T-cell (primary cell): Measurements from ENCODE around the gene BUD23. TPM values are rescaled to one million over a fixed set of nuclear protein-coding genes. Genes with fewer than 3 reads are reported as not detected.
A peak's percentile ranks its signal among the peaks of the same experiment; 100 is the strongest.

ENCODE experiments used
- ATAC-seq, 4 experiments: fragments of 200-7000 bp in 3 of 4; fragments of 150-1000 bp in 1 of 4; cut with Tn5 transposase; replicated peaks in 1 of 4; 1 replicate in 3 of 4; 2 replicates in 1 of 4; pipeline ENCODE4 v1.10.0; 2021; ENCODE audit warnings: moderate library complexity in 3 of 4, mild to moderate bottlenecking in 2 of 4, moderate number of reproducible peaks in 1 of 4
- CTCF ChIA-PET, 2 donors: fragments of 300-600 bp; sonication (Branson Sonifier 250); formaldehyde crosslinking; loops; one replicate each; lab custom pipeline; 2022; ENCODE audit warnings: antibody characterized with exemption in 2 of 2; lab: Charles Lee
- POLR2A ChIA-PET, 2 donors: fragments of 300-600 bp; sonication (Branson Sonifier 250); formaldehyde crosslinking; loops; one replicate each; lab custom pipeline; 2022; ENCODE audit warnings: antibody characterized with exemption in 2 of 2; lab: Charles Lee
- DNase-seq, 35 experiments: peaks; one replicate each; pipeline versions ENCODE4 v3.0.0 to v3.0.0-alpha.2; 2013 to 2023
- H3K27ac ChIP-seq: one replicate; pipeline ENCODE4 v1.5.1; 2013; ENCODE audit warnings: low read length
- H3K27me3 ChIP-seq, 2 experiments: replicated peaks in 1 of 2; 1 replicate in 1 of 2; 2 replicates in 1 of 2; pipeline versions ENCODE4 v1.6.1 to v1.7.0; 2013; ENCODE audit warnings: low read length in 1 of 2, mixed read lengths in 1 of 2; ENCODE audit not compliant: control insufficient read depth in 2 of 2, insufficient read depth in 2 of 2; ENCODE audit errors: extremely low read depth in 1 of 2
- H3K36me3 ChIP-seq, 2 donors: 1 replicate in 1 of 2; 2 replicates in 1 of 2; pipeline versions ENCODE4 v1.6.1 to v1.7.0; 2013; ENCODE audit warnings: low read length in 1 of 2; ENCODE audit not compliant: control insufficient read depth in 2 of 2, insufficient read depth in 1 of 2; ENCODE audit errors: extremely low read depth in 1 of 2
- H3K4me1 ChIP-seq, 2 experiments: 1 replicate in 1 of 2; 2 replicates in 1 of 2; pipeline versions ENCODE4 v1.6.1 to v1.7.0; 2013; ENCODE audit warnings: low read length in 2 of 2, mixed read lengths in 1 of 2; ENCODE audit not compliant: insufficient read depth in 2 of 2, control insufficient read depth in 1 of 2; ENCODE audit errors: extremely low read depth in 1 of 2
- H3K4me3 ChIP-seq, 2 donors: 1 replicate in 1 of 2; 2 replicates in 1 of 2; pipeline versions ENCODE4 v1.5.1 to v1.7.0; 2013; ENCODE audit warnings: mild to moderate bottlenecking in 2 of 2, low read length in 1 of 2, moderate library complexity in 1 of 2; ENCODE audit not compliant: control insufficient read depth in 1 of 2; ENCODE audit errors: extremely low read depth in 1 of 2
- H3K9me3 ChIP-seq: 2 replicates; pipeline ENCODE4 v1.7.0; 2013
- H3K27ac Mint-ChIP-seq, 2 donors: one replicate each; pipeline ENCODE4 v1.8.0; 2020 to 2021; ENCODE audit warnings: mild to moderate bottlenecking in 2 of 2, mixed read lengths in 2 of 2
- H3K27me3 Mint-ChIP-seq, 2 donors: one replicate each; pipeline ENCODE4 v1.8.0; 2021 to 2022; ENCODE audit warnings: mixed read lengths in 2 of 2
- H3K36me3 Mint-ChIP-seq: one replicate; pipeline ENCODE4 v1.8.0; 2021; ENCODE audit warnings: mixed read lengths
- H3K4me1 Mint-ChIP-seq, 3 donors: one replicate each; pipeline ENCODE4 v1.8.0; 2020 to 2022; ENCODE audit warnings: mixed read lengths in 3 of 3, mild to moderate bottlenecking in 1 of 3
- H3K4me3 Mint-ChIP-seq, 3 donors: one replicate each; pipeline ENCODE4 v1.8.0; 2020 to 2022; ENCODE audit warnings: mild to moderate bottlenecking in 3 of 3, mixed read lengths in 3 of 3, moderate library complexity in 3 of 3
- H3K9me3 Mint-ChIP-seq, 3 donors: one replicate each; pipeline ENCODE4 v1.8.0; 2020 to 2022; ENCODE audit warnings: mixed read lengths in 3 of 3
- WGBS: methylation state at CpG from one replicate; pipeline ENCODE4 v1.1.5; 2013; ENCODE audit warnings: missing lambda C conversion rate; ENCODE audit not compliant: insufficient coverage; 5-methylcytosine and 5-hydroxymethylcytosine counted together
- total RNA-seq, 35 experiments: library from RNA in 6 of 35; stranded (reverse) in 6 of 35; fragments of 120-200 nt in 1 of 35; gene quantifications; one replicate each; pipeline versions ENCODE4 v1.2.1 to v1.2.4 and lab custom pipeline; 2013 to 2026

BUD23 gene
- total RNA-seq, 5 donors from 2014 or later (not counting 1 experiment from before 2014, with no cell fraction given): 66.9 to 90.0 (median 71.2) TPM

- Mint-ChIP-seq H3K27ac (no peak overlapping the region), H3K36me3 (peaks cover 10% of the 10 kb centered on the region), H3K9me3 (no peaks in the 10 kb centered on the region), H3K4me1 (peaks cover 3 to 14% (median 13%) of the 10 kb centered on the region in 3 donors), H3K4me3 (peak overlapping the region in 1 of 3 donors; percentile 34), H3K27me3 (no peaks in the 10 kb centered on the region)
- ATAC-seq (no peak), DNase-seq (no peak)
- H3K4me3 ChIP-seq: no peak overlapping the region
- no peaks in the 10 kb centered on the region for H3K9me3 ChIP-seq
- WGBS: 93% methylated on average over 14 of the region's 23 CpGs
- H3K4me1 ChIP-seq: peaks cover 0 to 19% of the 10 kb centered on the region in 2 experiments
- no peaks in the 10 kb centered on the region for H3K36me3 ChIP-seq
- H3K27me3 ChIP-seq: no peaks in the 10 kb centered on the region
- H3K27ac ChIP-seq: no peak overlapping the region
- ChIA-PET POLR2A (interaction anchor here in 1 of 2 donors (0.6 to 0.7 kb wide), 2 partner anchors 9 to 70 kb away, joined by 3 to 8 read pairs; no protein-coding TSS in a partner anchor), CTCF (interaction anchor here in 1 of 2 donors (0.7 kb wide), 1 partner anchor 69 kb away, joined by 3 read pairs; no protein-coding TSS in a partner anchor)
Observed at GRCh38 chr7:73704640-73705550, 21.5 kb downstream of the BUD23 start.

GRCh38 chr7:73705551-73705920, 22.1 kb downstream of the BUD23 start:
- ChIA-PET CTCF (interaction anchor here in 1 of 2 donors (2.2 kb wide), 1 partner anchor 99 kb away, joined by 9 read pairs; no protein-coding TSS in a partner anchor), POLR2A (interaction anchor here in 1 of 2 donors (0.6 to 0.7 kb wide), 2 partner anchors 9 to 71 kb away, joined by 3 to 8 read pairs; no protein-coding TSS in a partner anchor)
- Histone ChIP-seq H3K27ac (no peak overlapping the region), H3K36me3 (no peaks in the 10 kb centered on the region), H3K27me3 (no peaks in the 10 kb centered on the region), H3K9me3 (no peaks in the 10 kb centered on the region), H3K4me1 (peaks cover 0 to 19% of the 10 kb centered on the region in 2 experiments), H3K4me3 (no peak overlapping the region)
- Mint-ChIP-seq H3K27me3 (no peaks in the 10 kb centered on the region), H3K4me3 (no peak overlapping the region), H3K9me3 (no peaks in the 10 kb centered on the region), H3K27ac (no peak overlapping the region), H3K4me1 (peaks cover 3 to 14% (median 13%) of the 10 kb centered on the region in 3 donors), H3K36me3 (peaks cover 10% of the 10 kb centered on the region)
- DNase-seq (no peak), ATAC-seq (no peak)
- WGBS: 92% methylated on average over 5 of the region's 10 CpGs

- Mint-ChIP-seq H3K27me3 (no peaks in the 10 kb centered on the region), H3K36me3 (peaks cover 10% of the 10 kb centered on the region), H3K9me3 (no peaks in the 10 kb centered on the region), H3K27ac (peak overlapping the region in 1 of 2 donors; percentile 52), H3K4me1 (peaks cover 3 to 14% (median 13%) of the 10 kb centered on the region in 3 donors), H3K4me3 (no peak overlapping the region)
- Histone ChIP-seq H3K27me3 (no peaks in the 10 kb centered on the region), H3K9me3 (no peaks in the 10 kb centered on the region), H3K4me3 (no peak overlapping the region), H3K36me3 (no peaks in the 10 kb centered on the region), H3K4me1 (peaks cover 0 to 19% of the 10 kb centered on the region in 2 experiments), H3K27ac (no peak overlapping the region)
- no peak for DNase-seq
- POLR2A ChIA-PET: interaction anchor here in 1 of 2 donors (0.6 kb wide), 1 partner anchor 787 kb away, joined by 9 read pairs; no protein-coding TSS in a partner anchor
- ATAC-seq: peak in 1 of 4 experiments; percentile 21
- whole genome bisulfite sequencing: 74% methylated on average over 15 of the region's 25 CpGs
- CTCF ChIA-PET: interaction anchor here (0.6 to 2.2 kb wide), 3 partner anchors 10 to 100 kb away, joined by 3 to 9 read pairs (median 3); no protein-coding TSS in a partner anchor
Observed at GRCh38 chr7:73706126-73707044, 23.0 kb downstream of the BUD23 start.

- H3K9me3 Mint-ChIP-seq: no peaks in the 10 kb centered on the region
- WGBS: 59% methylated on average over 10 of the region's 15 CpGs
- DNase-seq (peak in 13 of 35 experiments; percentile 17 to 49 (median 34)), ATAC-seq (peak in 2 of 4 experiments; percentile 44 to 52)
- Histone ChIP-seq H3K9me3 (no peaks in the 10 kb centered on the region), H3K36me3 (no peaks in the 10 kb centered on the region), H3K4me1 (peaks cover 0 to 19% of the 10 kb centered on the region in 2 experiments), H3K27ac (no peak overlapping the region), H3K27me3 (no peaks in the 10 kb centered on the region), H3K4me3 (no peak overlapping the region)
- CTCF ChIA-PET: interaction anchor here in 1 of 2 donors (2.2 kb wide), 1 partner anchor 101 kb away, joined by 9 read pairs; no protein-coding TSS in a partner anchor
- H3K4me1 Mint-ChIP-seq: peaks cover 3 to 14% (median 13%) of the 10 kb centered on the region in 3 donors
- POLR2A ChIA-PET: interaction anchor here in 1 of 2 donors (0.6 kb wide), 1 partner anchor 788 kb away, joined by 9 read pairs; no protein-coding TSS in a partner anchor
- H3K4me3 Mint-ChIP-seq: no peak overlapping the region
- H3K27ac Mint-ChIP-seq: peak overlapping the region; percentile 27 to 52
- H3K27me3 Mint-ChIP-seq: no peaks in the 10 kb centered on the region
- peaks cover 3% of the 10 kb centered on the region for H3K36me3 Mint-ChIP-seq
Observed at GRCh38 chr7:73707045-73707631, 23.7 kb downstream of the BUD23 start.

GRCh38 chr7:73708961-73709549, 25.7 kb downstream of the BUD23 start:
- Histone ChIP-seq H3K36me3 (no peaks in the 10 kb centered on the region), H3K4me1 (peaks cover 0 to 11% of the 10 kb centered on the region in 2 experiments), H3K27me3 (no peaks in the 10 kb centered on the region), H3K4me3 (no peak overlapping the region), H3K27ac (no peak overlapping the region), H3K9me3 (no peaks in the 10 kb centered on the region)
- no peak overlapping the region for H3K4me3 Mint-ChIP-seq
- DNase-seq (no peak), ATAC-seq (no peak)
- CTCF ChIA-PET: no interaction called here
- H3K4me1 Mint-ChIP-seq: peaks cover 7 to 18% (median 11%) of the 10 kb centered on the region in 3 donors
- H3K36me3 Mint-ChIP-seq: no peaks in the 10 kb centered on the region
- POLR2A ChIA-PET: interaction anchor here in 1 of 2 donors (0.6 kb wide), 1 partner anchor 16 kb away, joined by 5 read pairs; no protein-coding TSS in a partner anchor
- no peaks in the 10 kb centered on the region for H3K27me3 Mint-ChIP-seq
- no peaks in the 10 kb centered on the region for H3K9me3 Mint-ChIP-seq
- no peak overlapping the region for H3K27ac Mint-ChIP-seq
- 92% methylated on average over 16 of the region's 16 CpGs for WGBS
